Activated naive CD8-positive, alpha-beta T cell treated with anti-CD3 and anti-CD28 coated beads, Interleukin-2, amount 50 U/mL, for 24 hours (primary cell): ENCODE measurements around the gene PTGDR2.
A peak's percentile ranks its signal among the peaks of the same experiment; 100 is the strongest.

ENCODE experiments used
- ATAC-seq: fragments of 150-1000 bp; cut with Tn5 transposase; one replicate; pipeline ENCODE4 v1.10.0; 2021
- DNase-seq: peaks from one replicate; pipeline ENCODE4 v3.0.0; 2021
- H3K27ac Mint-ChIP-seq: one replicate; pipeline ENCODE4 v1.8.0; 2021; ENCODE audit warnings: mild to moderate bottlenecking, mixed read lengths
- H3K27me3 Mint-ChIP-seq: one replicate; pipeline ENCODE4 v1.8.0; 2021; ENCODE audit warnings: mixed read lengths
- H3K36me3 Mint-ChIP-seq: one replicate; pipeline ENCODE4 v1.8.0; 2021; ENCODE audit warnings: low read depth, mixed read lengths
- H3K4me1 Mint-ChIP-seq: one replicate; pipeline ENCODE4 v1.8.0; 2021; ENCODE audit warnings: mixed read lengths
- H3K4me3 Mint-ChIP-seq: one replicate; pipeline ENCODE4 v1.8.0; 2021; ENCODE audit warnings: mild to moderate bottlenecking, moderate library complexity, mixed read lengths
- H3K9me3 Mint-ChIP-seq: one replicate; pipeline ENCODE4 v1.8.0; 2021; ENCODE audit warnings: mixed read lengths

PTGDR2 gene

GRCh38 chr11:60855726-60856633, at the start of gene PTGDR2:
Gene PTGDR2, minus strand, starts transcription at chr11:60855950. Its CDS starts 2,228 bp downstream, at chr11:60853722.
- peaks cover 11% of the 10 kb centered on the region for H3K36me3 Mint-ChIP-seq
- no peak for DNase-seq
- H3K4me3 Mint-ChIP-seq: no peak within 1 kb of the TSS

DNA sequence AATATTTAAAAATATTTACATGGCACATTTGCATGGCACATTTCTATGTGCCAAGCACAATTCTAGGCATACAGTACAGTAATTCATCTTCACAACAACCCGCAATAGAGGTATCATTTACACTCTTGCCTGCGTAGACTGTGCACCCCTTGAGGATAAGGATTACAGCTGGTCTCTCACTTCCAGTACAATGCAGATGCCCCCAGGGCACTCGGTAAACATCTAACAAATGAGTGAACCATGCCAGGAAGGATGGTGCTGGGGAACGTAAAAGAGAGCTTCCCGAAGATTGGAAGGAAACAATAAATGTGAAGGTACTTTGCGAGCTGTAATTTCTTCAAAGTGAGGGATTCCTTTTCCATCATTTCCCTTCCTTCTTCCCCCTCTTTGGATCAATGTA, 49.3 kb upstream of the PTGDR2 start:
- Mint-ChIP-seq H3K27ac (peak overlapping the region; percentile 92), H3K4me3 (peak overlapping the region; percentile 88), H3K36me3 (peaks cover 34% of the 10 kb centered on the region), H3K27me3 (no peaks in the 10 kb centered on the region), H3K9me3 (peaks cover 5% of the 10 kb centered on the region), H3K4me1 (peaks cover 41% of the 10 kb centered on the region)
- ATAC-seq (no peak), DNase-seq (no peak)

More at GRCh38 chr11:60855726-60856633, at the start of gene PTGDR2:
- ATAC-seq: no peak
- no peak within 1 kb of the TSS for H3K27ac Mint-ChIP-seq
- no peaks in the 10 kb centered on the region for H3K9me3 Mint-ChIP-seq
- H3K4me1 Mint-ChIP-seq: peaks cover 36% of the 10 kb centered on the region
- no peaks in the 10 kb centered on the region for H3K27me3 Mint-ChIP-seq

DNA sequence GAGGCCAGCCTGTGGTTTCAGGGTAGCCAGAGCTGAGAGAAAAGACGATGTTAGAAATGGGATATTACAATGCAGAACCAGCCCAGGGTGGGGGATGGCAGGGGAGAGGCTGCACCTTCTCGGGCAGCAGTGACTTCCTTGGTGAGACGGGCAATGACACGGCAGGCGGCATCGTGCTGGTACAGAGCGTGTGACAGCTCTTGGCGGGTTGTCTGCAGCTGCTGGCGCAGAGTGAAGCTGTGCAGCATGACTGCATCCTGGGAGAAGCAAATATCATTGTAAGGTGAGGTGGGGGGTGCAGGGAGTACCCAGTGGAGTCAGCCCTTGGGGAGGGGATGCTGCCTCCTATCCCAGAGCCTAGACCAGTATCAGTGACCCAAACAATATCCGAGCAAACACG, 46.9 kb upstream of the PTGDR2 start:
- no peaks in the 10 kb centered on the region for H3K9me3 Mint-ChIP-seq
- H3K27ac Mint-ChIP-seq: no peak overlapping the region
- H3K4me3 Mint-ChIP-seq: no peak overlapping the region
- H3K27me3 Mint-ChIP-seq: no peaks in the 10 kb centered on the region
- peaks cover 56% of the 10 kb centered on the region for H3K36me3 Mint-ChIP-seq
- no peak for DNase-seq
- peaks cover 34% of the 10 kb centered on the region for H3K4me1 Mint-ChIP-seq
- ATAC-seq: no peak

- H3K27me3 Mint-ChIP-seq: no peaks in the 10 kb centered on the region
- no peak overlapping the region for H3K4me3 Mint-ChIP-seq
- peaks cover 70% of the 10 kb centered on the region for H3K36me3 Mint-ChIP-seq
- no peak for ATAC-seq
- H3K4me1 Mint-ChIP-seq: peaks cover 30% of the 10 kb centered on the region
- no peaks in the 10 kb centered on the region for H3K9me3 Mint-ChIP-seq
- DNase-seq: no peak
- peak overlapping the region; percentile 29 for H3K27ac Mint-ChIP-seq
These were observed 45.1 kb upstream of the PTGDR2 start for GRCh38 chr11:60900673-60901404.

DNA sequence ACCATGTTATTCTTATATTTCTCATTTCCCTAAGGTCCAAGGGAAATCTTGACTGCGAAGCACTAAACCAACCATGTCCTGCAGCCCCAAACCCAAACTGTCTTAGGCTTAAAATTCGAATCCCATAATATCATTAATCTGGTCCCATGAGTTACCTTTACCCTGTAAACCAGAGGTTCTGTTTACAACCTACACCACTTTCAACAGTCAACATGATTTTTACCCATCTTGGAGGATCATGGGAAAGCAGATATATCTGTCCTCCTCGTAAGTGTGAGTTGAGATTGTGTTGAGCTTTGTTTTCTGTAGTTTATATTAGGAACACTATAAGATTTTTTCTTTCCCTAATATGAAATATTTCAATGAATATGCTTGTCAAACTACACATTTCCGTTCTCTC, 44.2 kb upstream of the PTGDR2 start:
- Mint-ChIP-seq H3K27me3 (no peaks in the 10 kb centered on the region), H3K4me3 (no peak overlapping the region), H3K9me3 (no peaks in the 10 kb centered on the region), H3K36me3 (peaks cover 70% of the 10 kb centered on the region), H3K4me1 (peaks cover 23% of the 10 kb centered on the region), H3K27ac (peak overlapping the region; percentile 29)
- DNase-seq (no peak), ATAC-seq (no peak)

DNA sequence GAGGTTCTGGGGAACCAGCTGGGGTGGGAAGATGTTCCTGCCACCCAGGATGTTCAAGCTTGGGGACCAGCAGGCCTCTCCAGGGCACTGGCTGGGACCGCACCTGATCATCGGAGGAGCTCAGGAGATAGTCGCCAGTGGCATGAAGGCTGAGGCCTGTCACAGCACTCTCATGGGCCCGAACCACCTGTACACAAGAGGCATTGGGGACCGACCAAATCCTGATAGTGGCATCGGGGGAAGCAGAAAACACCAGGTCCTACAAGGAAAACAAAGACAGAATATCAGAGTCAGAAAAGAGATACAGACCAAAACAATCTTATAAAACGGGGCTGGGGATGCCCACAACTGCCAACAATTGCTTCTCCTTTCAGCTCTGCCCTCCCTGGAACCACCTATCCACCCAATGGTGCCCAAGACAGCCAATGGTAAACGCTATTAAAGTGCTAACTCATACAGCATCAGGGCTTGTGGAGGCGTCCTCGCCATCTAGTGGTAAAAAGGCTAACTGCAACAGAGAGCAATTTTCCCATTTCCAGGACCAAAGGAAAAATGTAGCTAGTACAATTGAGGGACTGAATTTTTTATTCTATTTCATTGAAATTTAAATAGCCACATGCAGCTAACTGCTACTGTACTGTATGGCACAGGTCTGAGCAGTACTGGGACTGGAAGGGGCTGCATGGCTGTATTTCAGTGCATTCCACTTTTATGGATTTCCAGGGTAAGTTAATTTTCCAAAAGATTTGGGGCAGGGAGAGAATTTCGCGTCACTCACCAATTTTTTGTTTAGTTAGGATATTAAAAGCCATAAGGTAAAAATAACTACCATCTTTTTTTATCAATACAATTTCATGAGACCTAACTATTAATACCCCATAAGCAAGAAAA, 43.5 kb upstream of the PTGDR2 start:
- peak; percentile 26 for DNase-seq
- Mint-ChIP-seq H3K4me1 (peaks cover 17% of the 10 kb centered on the region), H3K36me3 (peaks cover 72% of the 10 kb centered on the region), H3K9me3 (no peaks in the 10 kb centered on the region), H3K27me3 (no peaks in the 10 kb centered on the region), H3K4me3 (no peak overlapping the region), H3K27ac (no peak overlapping the region)
- ATAC-seq: peak; percentile 61

- H3K9me3 Mint-ChIP-seq: no peaks in the 10 kb centered on the region
- peaks cover 4% of the 10 kb centered on the region for H3K4me1 Mint-ChIP-seq
- H3K4me3 Mint-ChIP-seq: no peak overlapping the region
- no peak for ATAC-seq
- peaks cover 68% of the 10 kb centered on the region for H3K36me3 Mint-ChIP-seq
- DNase-seq: no peak
- H3K27ac Mint-ChIP-seq: peak overlapping the region; percentile 42
- H3K27me3 Mint-ChIP-seq: no peaks in the 10 kb centered on the region
These were observed 41.7 kb upstream of the PTGDR2 start for GRCh38 chr11:60897496-60897895.

DNA sequence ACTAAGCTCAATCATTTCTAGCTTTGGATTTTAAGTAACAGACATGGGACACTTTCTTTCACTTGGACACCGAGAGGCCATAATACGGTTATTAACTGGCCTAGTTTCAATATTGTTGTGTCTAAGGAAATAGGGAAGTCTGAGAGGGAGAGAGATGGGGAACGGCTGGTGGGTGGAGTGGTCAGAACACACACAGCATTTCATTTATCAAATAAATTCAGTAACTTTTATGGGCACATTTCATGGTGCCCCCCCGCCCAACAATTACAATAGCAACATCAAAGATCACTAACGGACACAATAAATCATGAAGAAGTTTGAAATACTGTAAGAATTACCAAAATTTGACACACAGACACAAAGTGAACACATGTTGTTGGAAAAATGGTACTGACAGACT, 39.9 kb upstream of the PTGDR2 start:
- peaks cover 4% of the 10 kb centered on the region for H3K4me1 Mint-ChIP-seq
- no peak overlapping the region for H3K27ac Mint-ChIP-seq
- ATAC-seq (no peak), DNase-seq (no peak)
- H3K9me3 Mint-ChIP-seq: no peaks in the 10 kb centered on the region
- peaks cover 72% of the 10 kb centered on the region for H3K36me3 Mint-ChIP-seq
- H3K27me3 Mint-ChIP-seq: no peaks in the 10 kb centered on the region
- no peak overlapping the region for H3K4me3 Mint-ChIP-seq

- no peaks in the 10 kb centered on the region for H3K9me3 Mint-ChIP-seq
- no peak overlapping the region for H3K27ac Mint-ChIP-seq
- H3K4me3 Mint-ChIP-seq: no peak overlapping the region
- DNase-seq: no peak
- no peaks in the 10 kb centered on the region for H3K27me3 Mint-ChIP-seq
- ATAC-seq: no peak
- H3K4me1 Mint-ChIP-seq: peaks cover 3% of the 10 kb centered on the region
- H3K36me3 Mint-ChIP-seq: peaks cover 51% of the 10 kb centered on the region
These were observed 35.5 kb upstream of the PTGDR2 start for GRCh38 chr11:60891103-60891741.

- Mint-ChIP-seq H3K4me1 (peaks cover 3% of the 10 kb centered on the region), H3K36me3 (peaks cover 45% of the 10 kb centered on the region), H3K27me3 (no peaks in the 10 kb centered on the region), H3K9me3 (no peaks in the 10 kb centered on the region), H3K4me3 (no peak overlapping the region), H3K27ac (no peak overlapping the region)
- DNase-seq: no peak
- no peak for ATAC-seq
These were observed 34.9 kb upstream of the PTGDR2 start for GRCh38 chr11:60890696-60891095.

DNA sequence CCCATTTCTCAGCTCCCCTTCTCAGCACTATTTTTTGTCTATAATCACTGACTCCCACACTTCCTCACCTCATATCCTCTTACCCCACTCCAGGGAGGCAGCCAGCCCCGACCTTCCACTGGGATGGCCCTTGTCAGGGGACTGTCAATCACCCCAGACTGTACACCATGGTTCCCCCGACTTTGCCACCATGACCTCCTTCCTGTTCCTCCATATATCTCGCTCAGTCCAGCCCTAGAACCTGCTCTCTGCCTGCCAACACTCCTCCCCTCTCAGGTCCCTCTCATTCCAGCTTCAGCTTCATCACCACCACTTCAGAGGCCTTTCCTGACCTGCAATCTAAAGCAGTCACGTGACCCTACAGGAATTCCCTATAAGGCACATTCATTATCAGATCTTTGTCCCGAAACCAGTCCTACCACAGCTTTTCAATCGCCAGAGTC, 34.1 kb upstream of the PTGDR2 start:
- Mint-ChIP-seq H3K9me3 (no peaks in the 10 kb centered on the region), H3K4me3 (no peak overlapping the region), H3K4me1 (peaks cover 3% of the 10 kb centered on the region), H3K27ac (no peak overlapping the region), H3K27me3 (no peaks in the 10 kb centered on the region), H3K36me3 (peaks cover 38% of the 10 kb centered on the region)
- DNase-seq (no peak), ATAC-seq (peak; percentile 27)

DNA sequence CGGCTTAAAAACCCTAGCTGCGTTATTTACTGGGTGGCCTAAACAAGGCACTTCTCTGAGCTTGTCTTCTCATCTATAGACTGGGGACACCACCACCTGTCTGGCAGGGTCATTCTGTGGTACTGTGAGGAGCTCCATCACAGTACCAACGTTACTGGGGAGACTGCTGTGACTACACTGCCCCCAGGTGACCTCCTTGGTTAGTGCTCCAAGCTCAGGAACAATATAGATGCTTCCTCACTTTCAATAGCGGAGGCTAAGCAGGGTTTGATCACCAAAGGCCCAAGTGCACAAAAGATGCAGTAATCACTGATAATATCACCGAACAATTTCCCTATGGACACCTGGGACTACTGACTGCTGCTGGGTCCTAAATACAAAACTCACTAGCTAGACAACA, 31.8 kb upstream of the PTGDR2 start:
- H3K36me3 Mint-ChIP-seq: peaks cover 31% of the 10 kb centered on the region
- H3K4me1 Mint-ChIP-seq: peaks cover 3% of the 10 kb centered on the region
- ATAC-seq: peak; percentile 83

GRCh38 chr11:60880643-60881282, 25.0 kb upstream of the PTGDR2 start:
- H3K9me3 Mint-ChIP-seq: no peaks in the 10 kb centered on the region
- ATAC-seq: no peak
- H3K27ac Mint-ChIP-seq: no peak overlapping the region
- no peak for DNase-seq
- peaks cover 19% of the 10 kb centered on the region for H3K36me3 Mint-ChIP-seq
- no peak overlapping the region for H3K4me3 Mint-ChIP-seq
- H3K4me1 Mint-ChIP-seq: no peaks in the 10 kb centered on the region
- H3K27me3 Mint-ChIP-seq: no peaks in the 10 kb centered on the region

More for the DNA sequence above, 31.8 kb upstream of the PTGDR2 start:
- H3K4me3 Mint-ChIP-seq: no peak overlapping the region
- H3K9me3 Mint-ChIP-seq: no peaks in the 10 kb centered on the region
- H3K27ac Mint-ChIP-seq: no peak overlapping the region
- no peaks in the 10 kb centered on the region for H3K27me3 Mint-ChIP-seq
- DNase-seq: peak; percentile 31
